Trophoblast cell (in vitro differentiated cells and primary cell): ENCODE results near the gene FANCC.

Experiments used
- DNase-seq, 2 donors: peaks; one replicate each; pipeline ENCODE4 v3.0.0-alpha.2; 2016
- H2AFZ ChIP-seq: 2 replicates; pipeline ENCODE4 v1.6.1; 2013; ENCODE audit warnings: low read length, moderate library complexity, mild to moderate bottlenecking; ENCODE audit not compliant: insufficient read depth, poor library complexity
- H2AK5ac ChIP-seq: 2 replicates; pipeline ENCODE4 v1.6.1; 2013; ENCODE audit warnings: mild to moderate bottlenecking, low read length
- H2BK120ac ChIP-seq: 2 replicates; pipeline ENCODE4 v1.6.1; 2013; ENCODE audit warnings: low read length, mild to moderate bottlenecking, moderate library complexity; ENCODE audit not compliant: insufficient read depth, poor library complexity
- H2BK12ac ChIP-seq: 2 replicates; pipeline ENCODE4 v1.6.1; 2013; ENCODE audit warnings: mild to moderate bottlenecking, low read length, moderate library complexity
- H2BK5ac ChIP-seq: 2 replicates; pipeline ENCODE4 v1.6.1; 2013; ENCODE audit warnings: low read length, low read depth, moderate library complexity, mild to moderate bottlenecking; ENCODE audit not compliant: poor library complexity
- H3K14ac ChIP-seq: 2 replicates; pipeline ENCODE4 v1.6.1; 2013; ENCODE audit warnings: mild to moderate bottlenecking, low read length
- H3K18ac ChIP-seq: 2 replicates; pipeline ENCODE4 v1.6.1; 2013; ENCODE audit warnings: mild to moderate bottlenecking, low read length
- H3K23ac ChIP-seq: 2 replicates; pipeline ENCODE4 v1.6.1; 2013; ENCODE audit warnings: low read length
- H3K27ac ChIP-seq: 2 replicates; pipeline ENCODE4 v1.5.1; 2013; ENCODE audit warnings: low read depth, mild to moderate bottlenecking, inconsistent platforms, low read length, moderate library complexity
- H3K27me3 ChIP-seq: 2 replicates; pipeline ENCODE4 v1.6.1; 2013; ENCODE audit warnings: inconsistent platforms, mild to moderate bottlenecking, low read length, moderate library complexity; ENCODE audit not compliant: insufficient read depth
- H3K36me3 ChIP-seq, 2 experiments: 1 replicate in 1 of 2; 2 replicates in 1 of 2; pipeline ENCODE4 v1.6.1; 2013; ENCODE audit warnings: low read length in 2 of 2, mild to moderate bottlenecking in 2 of 2, moderate library complexity in 1 of 2; ENCODE audit not compliant: insufficient read depth in 2 of 2, control insufficient read depth in 1 of 2
- H3K4ac ChIP-seq: 2 replicates; pipeline ENCODE4 v1.6.1; 2013; ENCODE audit warnings: low read depth, mild to moderate bottlenecking, low read length, moderate library complexity
- H3K4me1 ChIP-seq, 2 experiments: 1 replicate in 1 of 2; 2 replicates in 1 of 2; pipeline ENCODE4 v1.6.1; 2013; ENCODE audit warnings: low read length in 2 of 2, mild to moderate bottlenecking in 2 of 2, moderate library complexity in 1 of 2; ENCODE audit not compliant: insufficient read depth in 2 of 2, control insufficient read depth in 1 of 2
- H3K4me2 ChIP-seq: 2 replicates; pipeline ENCODE4 v1.6.1; 2013; ENCODE audit warnings: inconsistent platforms, mild to moderate bottlenecking, low read length, moderate library complexity
- H3K4me3 ChIP-seq: 2 replicates; pipeline ENCODE4 v1.5.1; 2013; ENCODE audit warnings: mild to moderate bottlenecking, low read depth, low read length, inconsistent platforms
- H3K79me1 ChIP-seq: one replicate; pipeline ENCODE4 v1.6.1; 2013; ENCODE audit warnings: low read length
- H3K79me2 ChIP-seq: 2 replicates; pipeline ENCODE4 v1.6.1; 2013; ENCODE audit warnings: low read length, mild to moderate bottlenecking; ENCODE audit not compliant: control insufficient read depth, insufficient read depth, poor library complexity
- H3K9ac ChIP-seq: 2 replicates; pipeline ENCODE4 v1.6.1; 2013; ENCODE audit warnings: mild to moderate bottlenecking, low read length
- H3K9me3 ChIP-seq: 2 replicates; pipeline ENCODE4 v1.6.1; 2013; ENCODE audit warnings: low read depth, mild to moderate bottlenecking, control low read depth, inconsistent platforms, low read length; ENCODE audit not compliant: insufficient read depth
- H4K12ac ChIP-seq: 2 replicates; pipeline ENCODE4 v1.6.1; 2013; ENCODE audit warnings: low read depth, mild to moderate bottlenecking, low read length, moderate library complexity
- H4K8ac ChIP-seq: 2 replicates; pipeline ENCODE4 v1.6.1; 2013; ENCODE audit warnings: low read depth, mild to moderate bottlenecking, low read length, moderate library complexity
- H4K91ac ChIP-seq: one replicate; pipeline ENCODE4 v1.6.1; 2013; ENCODE audit warnings: low read depth, mild to moderate bottlenecking, low read length, moderate library complexity
- WGBS: extraction: QIAGEN DNeasy Blood & Tissue Kit; methylation state at CpG from one replicate; pipeline ENCODE4 v1.1.7; 2013; ENCODE audit warnings: missing lambda C conversion rate; ENCODE audit not compliant: insufficient read length, insufficient coverage; ENCODE audit errors: extremely low coverage; 5-methylcytosine and 5-hydroxymethylcytosine counted together

Gene FANCC

GRCh38 chr9:95128177-95128524 lies 189.4 kb downstream of the FANCC start:
- Histone ChIP-seq H3K36me3 (no peaks in the 10 kb centered on the region), H3K14ac (no peak overlapping the region), H2AFZ (no peak overlapping the region), H2BK120ac (no peak overlapping the region), H3K9ac (no peak overlapping the region), H3K4me2 (no peak overlapping the region), H3K18ac (no peak overlapping the region), H3K27me3 (no peaks in the 10 kb centered on the region), H3K9me3 (no peaks in the 10 kb centered on the region), H3K4me3 (no peak overlapping the region), H2AK5ac (no peak overlapping the region), H3K79me2 (no peaks in the 10 kb centered on the region), H2BK12ac (no peak overlapping the region), H4K91ac (no peak overlapping the region), H2BK5ac (no peak overlapping the region), H3K23ac (no peak overlapping the region), H4K12ac (no peak overlapping the region), H3K27ac (no peak overlapping the region), H3K79me1 (no peaks in the 10 kb centered on the region), H4K8ac (no peak overlapping the region), H3K4me1 (peaks cover 0 to 8% of the 10 kb centered on the region in 2 experiments), H3K4ac (no peak overlapping the region)
- WGBS, result no CpG with 5 or more reads among the region's 4 CpGs
- peak in 1 of 2 donors; percentile 5 for DNase-seq

- Histone ChIP-seq H2AK5ac (no peak overlapping the region), H4K12ac (no peak overlapping the region)
- no CpG with 5 or more reads among the region's 35 CpGs for WGBS
These were observed 190.0 kb downstream of the FANCC start for GRCh38 chr9:95127249-95128176.

GRCh38 chr9:95126739-95127138 lies 190.8 kb downstream of the FANCC start:
- Histone ChIP-seq H4K8ac (no peak overlapping the region), H2BK5ac (no peak overlapping the region), H3K9me3 (no peaks in the 10 kb centered on the region), H3K18ac (no peak overlapping the region), H3K23ac (no peak overlapping the region), H3K36me3 (no peaks in the 10 kb centered on the region), H3K4ac (no peak overlapping the region), H3K27me3 (no peaks in the 10 kb centered on the region), H2BK120ac (no peak overlapping the region), H2AFZ (no peak overlapping the region), H3K79me2 (no peaks in the 10 kb centered on the region), H2BK12ac (no peak overlapping the region), H3K4me1 (peaks cover 0 to 8% of the 10 kb centered on the region in 2 experiments), H3K27ac (no peak overlapping the region), H4K12ac (no peak overlapping the region), H3K4me2 (no peak overlapping the region), H3K14ac (no peak overlapping the region), H3K4me3 (no peak overlapping the region), H2AK5ac (no peak overlapping the region), H3K9ac (no peak overlapping the region), H4K91ac (no peak overlapping the region), H3K79me1 (no peaks in the 10 kb centered on the region)
- no CpG with 5 or more reads among the region's 9 CpGs for WGBS
- no peak for DNase-seq

More at GRCh38 chr9:95127249-95128176, 190.0 kb downstream of the FANCC start:
- Histone ChIP-seq H4K8ac (no peak overlapping the region), H3K79me1 (no peaks in the 10 kb centered on the region), H3K79me2 (no peaks in the 10 kb centered on the region), H3K36me3 (no peaks in the 10 kb centered on the region), H3K9me3 (no peaks in the 10 kb centered on the region), H2BK120ac (no peak overlapping the region), H2BK5ac (no peak overlapping the region), H4K91ac (no peak overlapping the region), H3K18ac (no peak overlapping the region), H3K4me3 (no peak overlapping the region), H3K4me2 (peak overlapping the region; percentile 64), H3K27ac (no peak overlapping the region), H3K23ac (no peak overlapping the region), H2AFZ (peak overlapping the region; percentile 1), H3K9ac (no peak overlapping the region), H3K14ac (no peak overlapping the region), H2BK12ac (no peak overlapping the region), H3K4me1 (peaks cover 0 to 8% of the 10 kb centered on the region in 2 experiments), H3K27me3 (no peaks in the 10 kb centered on the region), H3K4ac (no peak overlapping the region)
- DNase-seq, result peak; percentile 67 to 88

- Histone ChIP-seq H2BK5ac (no peak overlapping the region), H3K18ac (no peak overlapping the region), H3K27me3 (no peaks in the 10 kb centered on the region), H4K91ac (no peak overlapping the region), H3K9me3 (no peaks in the 10 kb centered on the region), H3K14ac (no peak overlapping the region), H2AK5ac (no peak overlapping the region), H3K23ac (no peak overlapping the region), H3K4ac (no peak overlapping the region), H4K12ac (no peak overlapping the region), H3K79me1 (no peaks in the 10 kb centered on the region), H3K27ac (no peak overlapping the region), H3K9ac (no peak overlapping the region), H2BK120ac (no peak overlapping the region), H2BK12ac (no peak overlapping the region), H3K79me2 (no peaks in the 10 kb centered on the region), H4K8ac (no peak overlapping the region), H3K4me2 (no peak overlapping the region), H2AFZ (no peak overlapping the region), H3K36me3 (no peaks in the 10 kb centered on the region), H3K4me3 (no peak overlapping the region), H3K4me1 (peaks cover 0 to 6% of the 10 kb centered on the region in 2 experiments)
- no CpG with 5 or more reads among the region's 3 CpGs for WGBS
- no peak for DNase-seq
These were observed 191.9 kb downstream of the FANCC start for GRCh38 chr9:95125652-95126051.
